Measurements from ENCODE around the gene GPALPP1.
"Not testable (repeated sequence)": the region's sequence is repeated elsewhere in the genome, so short reads cannot be mapped to it uniquely, and the experiment has no call there.

The GPALPP1 gene, protein sequence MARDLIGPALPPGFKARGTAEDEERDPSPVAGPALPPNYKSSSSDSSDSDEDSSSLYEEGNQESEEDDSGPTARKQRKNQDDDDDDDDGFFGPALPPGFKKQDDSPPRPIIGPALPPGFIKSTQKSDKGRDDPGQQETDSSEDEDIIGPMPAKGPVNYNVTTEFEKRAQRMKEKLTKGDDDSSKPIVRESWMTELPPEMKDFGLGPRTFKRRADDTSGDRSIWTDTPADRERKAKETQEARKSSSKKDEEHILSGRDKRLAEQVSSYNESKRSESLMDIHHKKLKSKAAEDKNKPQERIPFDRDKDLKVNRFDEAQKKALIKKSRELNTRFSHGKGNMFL

GRCh38 chr13:44989071-44989889 lies at the start of gene GPALPP1, which contains the start of gene NUFIP1:
TSS of gene GPALPP1 (plus strand) at chr13:44989538. CDS start at chr13:44989655, 117 bp downstream.
TSS of gene NUFIP1 (minus strand) at chr13:44989471. CDS start at chr13:44989436, 35 bp downstream.
- DNase-seq (ENCODE audit: low spot score): peak; percentile 97

- DNase-seq (ENCODE audit: low spot score): not testable (repeated sequence)
Observed at GRCh38 chr13:44943411-44943810, 45.9 kb upstream of the GPALPP1 start.

GRCh38 chr13:44951184-44951583 lies 38.2 kb upstream of the GPALPP1 start:
- DNase-seq (ENCODE audit: low spot score): no peak

- no peak for DNase-seq (ENCODE audit: low spot score)
Observed at GRCh38 chr13:44952671-44953070, 36.7 kb upstream of the GPALPP1 start.

- no peak for DNase-seq (ENCODE audit: low spot score)
Observed at GRCh38 chr13:44954224-44954623, 35.1 kb upstream of the GPALPP1 start.

GRCh38 chr13:44955406-44955805 lies 33.9 kb upstream of the GPALPP1 start:
- no peak for DNase-seq (ENCODE audit: low spot score)

DNA sequence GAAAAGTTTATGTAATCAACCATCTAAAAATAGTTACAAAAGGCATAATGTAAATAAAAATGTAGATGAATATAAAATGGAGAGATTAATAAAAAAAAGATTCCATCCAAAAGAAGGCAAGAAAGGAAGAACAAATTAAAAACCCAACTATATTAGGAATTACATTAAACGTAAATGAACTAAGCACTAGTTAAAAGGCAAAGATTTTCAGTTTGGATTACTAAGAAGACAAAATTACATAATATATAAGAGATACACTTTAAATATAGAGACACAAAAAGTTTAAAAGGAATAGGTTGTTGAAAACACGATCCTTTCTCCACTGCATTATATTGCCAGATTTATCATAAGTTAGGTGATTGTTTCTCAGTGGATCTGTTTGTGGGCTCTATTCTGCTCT lies 27.3 kb upstream of the GPALPP1 start:
- DNase-seq (ENCODE audit: low spot score): no peak

DNA sequence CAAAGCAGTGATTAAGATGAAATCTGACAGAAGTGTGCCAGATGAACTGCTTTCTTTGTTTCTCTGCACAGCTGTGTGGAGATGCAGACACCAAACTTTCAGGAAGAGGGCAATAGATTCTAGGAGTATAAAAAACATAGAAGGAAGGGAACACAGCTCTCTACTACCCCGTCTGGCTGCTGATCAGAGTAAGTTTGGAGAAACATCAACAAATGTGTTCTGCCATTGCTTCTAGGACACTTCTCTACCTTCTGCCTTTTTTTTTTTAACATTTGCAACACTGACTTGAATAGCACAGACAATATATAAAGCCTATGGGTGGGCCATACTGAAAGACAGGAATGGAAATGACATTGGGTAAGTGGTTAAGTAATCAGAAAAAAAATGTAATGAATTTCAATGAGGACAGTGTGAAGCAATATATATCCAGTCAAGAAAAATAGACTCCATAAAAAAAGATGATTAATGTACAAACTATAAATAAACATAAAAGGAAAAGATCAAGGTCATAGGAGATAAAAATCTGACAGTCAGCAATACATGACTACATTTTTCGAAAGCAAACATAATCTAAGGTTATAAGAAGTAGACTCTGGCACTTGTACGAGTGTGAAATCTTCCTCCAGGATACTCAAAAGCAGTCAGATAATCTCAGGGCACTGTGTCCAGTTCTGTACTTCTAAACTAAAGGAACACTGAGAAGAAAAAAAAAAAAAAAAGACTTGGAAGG lies 21.5 kb upstream of the GPALPP1 start:
- DNase-seq (ENCODE audit: low spot score): no peak

DNA sequence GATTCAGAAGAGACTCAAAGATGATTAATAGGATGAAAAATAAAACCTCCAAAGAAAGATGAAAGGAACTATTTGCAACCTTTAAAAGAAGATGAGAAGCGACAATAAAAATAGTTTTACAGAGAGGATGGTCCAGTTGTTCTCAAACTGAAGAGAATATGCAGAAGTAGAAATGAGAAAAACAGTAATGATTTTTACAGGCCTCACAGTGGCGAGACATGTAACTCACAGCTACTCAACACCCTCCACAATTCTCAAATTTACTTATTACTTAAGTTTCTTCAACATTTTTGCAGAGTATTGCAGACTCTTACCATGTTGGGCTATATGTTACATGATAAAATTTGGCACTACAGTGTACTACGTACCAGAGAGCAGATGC lies 20.9 kb upstream of the GPALPP1 start:
- DNase-seq (ENCODE audit: low spot score): no peak

DNA sequence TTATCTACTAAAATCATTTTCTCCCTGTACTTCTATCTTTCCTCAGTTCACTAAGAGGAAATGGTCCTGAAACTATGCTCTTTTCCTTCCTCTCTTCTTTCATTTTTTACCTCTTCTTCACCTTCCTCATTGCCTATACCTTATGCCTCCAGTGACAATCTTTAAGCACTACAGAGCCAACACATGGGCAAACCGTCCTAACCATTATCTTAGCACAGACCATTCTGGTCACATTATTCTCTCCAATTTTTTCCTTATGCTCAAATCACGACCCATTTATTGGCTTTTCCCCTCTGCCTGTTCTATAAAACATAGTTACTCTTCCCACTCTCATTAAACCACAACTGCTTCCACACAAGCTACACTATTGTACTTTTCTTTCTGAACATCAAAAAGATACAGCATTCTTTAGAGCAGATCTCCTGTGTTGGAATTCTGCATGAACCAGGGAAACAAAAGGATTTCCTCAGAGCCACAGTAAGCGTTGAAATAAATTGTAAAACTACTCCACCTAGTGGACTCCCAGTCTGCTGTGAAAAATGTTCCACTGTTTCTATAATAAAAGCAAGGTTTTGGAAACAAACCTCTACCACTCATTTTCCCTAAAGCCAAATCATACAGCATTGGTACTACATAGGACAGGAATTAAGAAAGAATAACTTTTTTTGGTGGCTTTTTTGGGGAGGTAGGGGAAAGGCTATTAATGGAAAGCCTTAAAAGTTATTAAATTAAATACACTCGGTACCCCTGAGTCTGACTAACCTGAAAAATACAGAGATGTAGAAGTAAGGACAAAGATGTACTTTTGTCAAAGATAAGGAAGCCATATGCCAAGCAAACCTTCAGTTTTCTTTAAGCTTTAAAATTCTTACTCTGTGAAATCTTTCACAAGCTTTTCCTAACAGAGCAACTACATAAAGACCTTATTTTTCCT lies 19.5 kb upstream of the GPALPP1 start:
- peak; percentile 79 for DNase-seq (ENCODE audit: low spot score)

GRCh38 chr13:44971656-44972595 lies 17.4 kb upstream of the GPALPP1 start:
- DNase-seq (ENCODE audit: low spot score): no peak

DNA sequence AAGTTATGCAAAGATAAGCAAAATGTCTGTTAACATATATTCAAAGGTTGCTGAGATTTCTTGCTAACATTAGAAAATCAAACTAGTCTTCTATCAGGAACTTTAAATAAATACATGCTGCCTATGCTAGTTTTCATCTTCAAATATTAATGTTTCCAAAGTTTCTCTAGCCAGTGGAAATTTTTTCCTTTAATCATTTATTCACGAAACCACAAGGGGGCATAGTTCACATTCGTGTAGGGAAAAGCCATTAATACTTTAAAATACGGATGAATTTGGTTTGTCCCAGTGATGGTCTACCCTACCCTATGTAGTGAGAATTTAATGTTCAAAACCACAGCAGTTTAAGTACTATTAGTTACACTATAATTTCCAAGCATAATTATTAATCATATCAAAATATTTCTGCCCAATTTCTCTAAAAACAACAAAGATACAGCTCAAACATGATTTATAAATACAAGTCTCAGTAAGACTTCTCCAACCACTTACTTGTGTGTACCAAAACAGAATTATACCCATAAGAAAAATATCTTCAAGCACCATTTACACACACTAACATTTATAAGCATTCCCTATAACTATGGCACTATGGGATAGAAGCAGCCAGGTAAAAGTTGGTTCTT lies 16.3 kb upstream of the GPALPP1 start:
- DNase-seq (ENCODE audit: low spot score): peak; percentile 51

DNA sequence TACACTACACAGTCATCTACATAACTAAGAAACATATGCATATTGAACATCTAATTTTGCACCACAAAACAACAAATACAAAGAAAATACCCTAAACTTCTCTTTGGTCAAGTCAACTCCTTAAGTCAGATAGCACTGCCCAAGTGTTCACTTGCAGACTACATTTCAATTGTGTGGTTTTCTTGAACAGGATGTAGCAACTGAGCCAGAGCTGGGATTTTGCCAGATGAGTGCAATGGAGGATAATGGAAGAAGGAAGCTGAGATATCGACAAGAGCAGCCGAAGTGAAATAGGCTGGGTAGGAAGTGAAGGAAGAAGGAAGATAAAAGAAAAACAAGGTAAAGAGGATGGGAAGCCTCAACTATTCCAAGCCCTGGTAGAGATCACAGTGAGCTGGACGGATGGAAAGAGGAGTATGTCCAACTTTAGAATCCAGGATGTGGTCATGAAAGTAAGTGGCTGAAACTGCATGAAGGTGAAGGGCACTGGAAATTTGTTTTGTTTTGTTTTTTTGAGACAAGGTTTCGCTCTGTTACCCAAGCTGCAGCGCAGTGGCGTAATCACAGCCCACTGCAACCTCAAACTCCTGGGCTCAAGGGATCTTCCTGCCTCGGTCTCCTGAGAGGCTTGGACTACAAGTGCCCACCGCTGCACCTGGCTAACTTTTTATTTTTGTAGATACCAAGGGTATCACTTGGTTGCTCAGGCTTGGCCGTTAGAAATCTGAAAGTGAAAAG lies 15.1 kb upstream of the GPALPP1 start:
- DNase-seq (ENCODE audit: low spot score): no peak

- DNase-seq (ENCODE audit: low spot score): no peak
Observed at GRCh38 chr13:44976196-44976595, 13.1 kb upstream of the GPALPP1 start.

DNA sequence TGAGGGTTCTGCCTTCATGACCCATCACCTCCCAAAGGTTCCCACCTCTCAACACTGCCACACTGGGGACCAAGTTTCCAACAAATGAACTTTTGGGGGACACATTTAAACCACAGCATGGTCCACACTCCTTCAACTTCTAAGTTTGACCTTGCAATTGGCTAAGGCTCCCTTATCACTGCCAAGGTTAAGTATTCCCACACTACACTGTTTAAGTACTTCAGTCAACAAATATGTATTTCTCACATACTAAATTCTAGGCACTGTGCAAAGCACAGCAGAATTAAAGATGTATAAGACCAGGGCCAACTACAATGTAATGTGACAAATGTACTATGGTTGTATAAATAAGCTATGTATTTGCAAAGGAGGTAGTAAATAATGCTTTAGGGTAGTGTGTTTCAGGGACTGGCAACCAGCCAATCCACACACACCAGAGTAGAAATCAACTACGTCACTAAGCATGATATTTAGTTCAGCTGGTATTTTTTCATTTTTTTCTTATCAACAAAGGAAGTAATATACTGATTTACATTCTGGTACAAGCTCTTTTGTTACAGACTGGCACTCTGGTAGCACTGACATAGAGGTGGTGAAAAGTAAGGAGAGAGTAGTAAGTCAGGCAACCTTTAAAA lies 12.3 kb upstream of the GPALPP1 start:
- no peak for DNase-seq (ENCODE audit: low spot score)

- no peak for DNase-seq (ENCODE audit: low spot score)
Observed at GRCh38 chr13:44978328-44978727, 11.0 kb upstream of the GPALPP1 start.

- peak; percentile 38 for DNase-seq (ENCODE audit: low spot score)
Observed at GRCh38 chr13:44989941-44990340, 603 bp downstream of the GPALPP1 start.

- no peak for DNase-seq (ENCODE audit: low spot score)
Observed at GRCh38 chr13:45003417-45003816, 14.1 kb downstream of the GPALPP1 start.

- DNase-seq (ENCODE audit: low spot score): no peak
Observed at GRCh38 chr13:45004096-45004495, 14.8 kb downstream of the GPALPP1 start.
